Dedifferentiated amniotic fluid mesenchymal stem cell (primary cell): ENCODE results near the gene HHIPL1.
"Not testable (repeated sequence)": the region's sequence is repeated elsewhere in the genome, so short reads cannot be mapped to it uniquely, and the experiment has no call there.

Experiments
- DNase-seq: peaks from one replicate; pipeline ENCODE4 v3.0.0-alpha.2; 2016; ENCODE audit errors: extremely low spot score

HHIPL1 gene

GRCh38 chr14:99634443-99634842 lies 10.5 kb upstream of the HHIPL1 start:
- DNase-seq, result no peak

- no peak for DNase-seq
Measured at GRCh38 chr14:99635116-99635515, 9.8 kb upstream of the HHIPL1 start.

- DNase-seq, result no peak
Measured at GRCh38 chr14:99636487-99636886, 8.4 kb upstream of the HHIPL1 start.

- no peak for DNase-seq
Measured at GRCh38 chr14:99637624-99638023, 7.3 kb upstream of the HHIPL1 start.

GRCh38 chr14:99642771-99643170 lies 2.2 kb upstream of the HHIPL1 start:
- DNase-seq, result not testable (repeated sequence)

GRCh38 chr14:99643343-99643742 lies 1.6 kb upstream of the HHIPL1 start:
- DNase-seq, result no peak

GRCh38 chr14:99644035-99644587 lies 818 bp upstream of the HHIPL1 start:
- DNase-seq, result no peak

GRCh38 chr14:99645545-99646505 lies 896 bp downstream of the HHIPL1 start:
- no peak for DNase-seq

- no peak for DNase-seq
Measured at GRCh38 chr14:99647411-99647810, 2.5 kb downstream of the HHIPL1 start.

GRCh38 chr14:99648027-99648784 lies 3.3 kb downstream of the HHIPL1 start:
- no peak for DNase-seq

GRCh38 chr14:99649219-99649618 lies 4.3 kb downstream of the HHIPL1 start:
- no peak for DNase-seq

GRCh38 chr14:99649643-99650042 lies 4.7 kb downstream of the HHIPL1 start:
- no peak for DNase-seq

GRCh38 chr14:99650189-99650588 lies 5.3 kb downstream of the HHIPL1 start:
- no peak for DNase-seq

GRCh38 chr14:99651953-99652746 lies 7.2 kb downstream of the HHIPL1 start:
- DNase-seq, result no peak

- DNase-seq, result peak; percentile 49
Measured at GRCh38 chr14:99654235-99654985, 9.5 kb downstream of the HHIPL1 start.

GRCh38 chr14:99655521-99655920 lies 10.6 kb downstream of the HHIPL1 start:
- DNase-seq, result no peak

GRCh38 chr14:99656171-99656570 lies 11.2 kb downstream of the HHIPL1 start:
- DNase-seq, result no peak

- no peak for DNase-seq
Measured at GRCh38 chr14:99657645-99658155, 12.8 kb downstream of the HHIPL1 start.

- no peak for DNase-seq
Measured at GRCh38 chr14:99658218-99658845, 13.4 kb downstream of the HHIPL1 start.

- DNase-seq, result no peak
Measured at GRCh38 chr14:99659333-99659741, 14.4 kb downstream of the HHIPL1 start.
